ENCODE results near the gene TH.

DNA sequence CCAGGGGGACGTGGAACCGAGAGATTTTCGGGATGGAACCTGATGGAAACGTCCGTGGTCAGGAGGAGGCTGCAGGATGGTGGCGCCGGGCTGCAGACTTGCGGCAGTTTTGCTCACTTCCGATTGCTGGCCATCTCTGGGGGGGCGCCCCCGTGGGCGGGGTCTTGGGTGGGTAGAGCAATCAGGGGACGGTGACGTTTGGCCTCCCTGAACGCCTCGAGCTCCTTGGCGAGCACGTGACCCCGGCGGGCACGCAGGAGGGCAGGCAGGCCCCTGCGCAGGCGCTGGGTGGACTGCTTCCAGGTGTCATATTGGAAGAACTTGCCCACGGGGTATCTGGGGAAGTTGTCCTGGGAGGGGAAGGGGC lies 38.8 kb downstream of the TH start:
- TF ChIP-seq, protein P1, sequence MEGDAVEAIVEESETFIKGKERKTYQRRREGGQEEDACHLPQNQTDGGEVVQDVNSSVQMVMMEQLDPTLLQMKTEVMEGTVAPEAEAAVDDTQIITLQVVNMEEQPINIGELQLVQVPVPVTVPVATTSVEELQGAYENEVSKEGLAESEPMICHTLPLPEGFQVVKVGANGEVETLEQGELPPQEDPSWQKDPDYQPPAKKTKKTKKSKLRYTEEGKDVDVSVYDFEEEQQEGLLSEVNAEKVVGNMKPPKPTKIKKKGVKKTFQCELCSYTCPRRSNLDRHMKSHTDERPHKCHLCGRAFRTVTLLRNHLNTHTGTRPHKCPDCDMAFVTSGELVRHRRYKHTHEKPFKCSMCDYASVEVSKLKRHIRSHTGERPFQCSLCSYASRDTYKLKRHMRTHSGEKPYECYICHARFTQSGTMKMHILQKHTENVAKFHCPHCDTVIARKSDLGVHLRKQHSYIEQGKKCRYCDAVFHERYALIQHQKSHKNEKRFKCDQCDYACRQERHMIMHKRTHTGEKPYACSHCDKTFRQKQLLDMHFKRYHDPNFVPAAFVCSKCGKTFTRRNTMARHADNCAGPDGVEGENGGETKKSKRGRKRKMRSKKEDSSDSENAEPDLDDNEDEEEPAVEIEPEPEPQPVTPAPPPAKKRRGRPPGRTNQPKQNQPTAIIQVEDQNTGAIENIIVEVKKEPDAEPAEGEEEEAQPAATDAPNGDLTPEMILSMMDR (IDR thresholded peaks at IDR 0.05): no peak
- TF ChIP-seq POLR2AphosphoS5 (IDR thresholded peaks at IDR 0.05) (no peak), POLR2A (IDR thresholded peaks at IDR 0.05) (no peak)

Data from breast epithelium (tissue), 3 donors.